Measurements from ENCODE around the gene SCARF1.

DNA sequence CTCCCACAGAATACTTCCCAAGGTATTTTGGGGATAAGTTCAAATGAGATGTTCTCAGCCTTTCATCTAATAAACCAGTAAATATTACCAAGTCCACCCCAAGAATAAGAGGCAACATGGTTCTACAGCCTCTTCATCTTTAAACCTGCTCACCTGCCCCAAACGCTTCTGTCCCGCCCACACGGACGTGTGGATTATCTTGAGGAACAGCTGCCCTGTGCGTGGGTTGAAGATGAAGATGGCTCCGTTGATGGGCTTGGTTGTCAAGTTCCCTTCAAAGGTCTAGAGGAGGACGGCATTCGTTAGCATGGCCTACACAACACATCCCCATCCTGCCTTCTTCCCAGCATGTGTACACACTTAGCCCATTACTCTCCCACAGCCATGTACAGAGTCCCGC lies 12.6 kb upstream of the SCARF1 start:
- TF ChIP-seq, protein P1, sequence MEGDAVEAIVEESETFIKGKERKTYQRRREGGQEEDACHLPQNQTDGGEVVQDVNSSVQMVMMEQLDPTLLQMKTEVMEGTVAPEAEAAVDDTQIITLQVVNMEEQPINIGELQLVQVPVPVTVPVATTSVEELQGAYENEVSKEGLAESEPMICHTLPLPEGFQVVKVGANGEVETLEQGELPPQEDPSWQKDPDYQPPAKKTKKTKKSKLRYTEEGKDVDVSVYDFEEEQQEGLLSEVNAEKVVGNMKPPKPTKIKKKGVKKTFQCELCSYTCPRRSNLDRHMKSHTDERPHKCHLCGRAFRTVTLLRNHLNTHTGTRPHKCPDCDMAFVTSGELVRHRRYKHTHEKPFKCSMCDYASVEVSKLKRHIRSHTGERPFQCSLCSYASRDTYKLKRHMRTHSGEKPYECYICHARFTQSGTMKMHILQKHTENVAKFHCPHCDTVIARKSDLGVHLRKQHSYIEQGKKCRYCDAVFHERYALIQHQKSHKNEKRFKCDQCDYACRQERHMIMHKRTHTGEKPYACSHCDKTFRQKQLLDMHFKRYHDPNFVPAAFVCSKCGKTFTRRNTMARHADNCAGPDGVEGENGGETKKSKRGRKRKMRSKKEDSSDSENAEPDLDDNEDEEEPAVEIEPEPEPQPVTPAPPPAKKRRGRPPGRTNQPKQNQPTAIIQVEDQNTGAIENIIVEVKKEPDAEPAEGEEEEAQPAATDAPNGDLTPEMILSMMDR (IDR thresholded peaks at IDR 0.05; ENCODE audit: low read length), result no peak
- no peak for TF ChIP-seq EZH2 (IDR thresholded peaks at IDR 0.05; ENCODE audit: borderline replicate concordance, low read length)
